Tibial nerve (tissue), 4 donors: Measurements from ENCODE around the gene FNDC3B. TPM values are rescaled to one million over a fixed set of nuclear protein-coding genes. Genes with fewer than 3 reads are reported as not detected.
A peak's percentile ranks its signal among the peaks of the same experiment; 100 is the strongest.

ENCODE experiments used
- DNase-seq, 2 donors: peaks; one replicate each; pipeline ENCODE4 v3.0.0-alpha.2; 2019; ENCODE audit warnings: low spot score in 2 of 2
- H3K27ac ChIP-seq, 4 donors: fragments of 200-600 bp; sonication (generic) in 3 of 4; one replicate each; pipeline ENCODE4 v1.5.1; 2017 to 2019; ENCODE audit warnings: mild to moderate bottlenecking in 1 of 4
- H3K27me3 ChIP-seq, 2 donors: fragments of 200-600 bp; sonication (generic) in 1 of 2; one replicate each; pipeline versions ENCODE4 v1.5.1 to v1.6.0; 2017 to 2019
- H3K36me3 ChIP-seq, 3 donors: fragments of 200-600 bp; sonication (generic); one replicate each; pipeline ENCODE4 v1.5.1; 2018 to 2019
- H3K4me1 ChIP-seq, 4 donors: fragments of 200-600 bp; sonication (generic) in 3 of 4; one replicate each; pipeline ENCODE4 v1.5.1; 2017 to 2019
- H3K4me3 ChIP-seq, 4 donors: fragments of 200-600 bp; sonication (generic) in 3 of 4; one replicate each; pipeline ENCODE4 v1.5.1; 2017 to 2019; ENCODE audit warnings: mild to moderate bottlenecking in 1 of 4, moderate library complexity in 1 of 4
- H3K9me3 ChIP-seq, 4 donors: fragments of 200-600 bp; sonication (generic) in 3 of 4; one replicate each; pipeline ENCODE4 v1.5.1; 2017 to 2019
- EP300 ChIP-seq, 2 donors: sonication (generic); formaldehyde crosslinking; IDR thresholded peaks; one replicate each; pipeline ENCODE4 v1.6.1; 2017; ENCODE audit warnings: antibody characterized with exemption in 2 of 2, mild to moderate bottlenecking in 1 of 2
- POLR2A ChIP-seq, 2 donors: fragments of 450-650 bp; IDR thresholded peaks; one replicate each; pipeline ENCODE4 v1.6.1; 2017; ENCODE audit warnings: antibody characterized with exemption in 2 of 2, mild to moderate bottlenecking in 2 of 2, moderate library complexity in 2 of 2
- WGBS, 2 donors: methylation state at CpG; one replicate each; pipeline ENCODE4 v1.1.5; 2018; 5-methylcytosine and 5-hydroxymethylcytosine counted together
- total RNA-seq, 4 donors: library from RNA; depleted of rRNA; stranded (reverse); fragments of >200 nt; gene quantifications; one replicate each; pipeline ENCODE4 v1.1.0, GENCODE V29; 2016
- TF ChIP-seq, protein P1 (sequence below), 5 experiments: fragments of 200-600 bp in 3 of 5; fragments of 450-650 bp in 2 of 5; sonication (generic) in 3 of 5; IDR thresholded peaks; one replicate each; pipeline ENCODE4 v1.5.1; 2016 to 2019; ENCODE audit warnings: antibody characterized with exemption in 5 of 5, mild to moderate bottlenecking in 3 of 5, moderate library complexity in 2 of 5

Gene FNDC3B
- total RNA-seq, 4 donors from 2014 or later, result 87.5 to 106 (median 95.7) TPM

DNA sequence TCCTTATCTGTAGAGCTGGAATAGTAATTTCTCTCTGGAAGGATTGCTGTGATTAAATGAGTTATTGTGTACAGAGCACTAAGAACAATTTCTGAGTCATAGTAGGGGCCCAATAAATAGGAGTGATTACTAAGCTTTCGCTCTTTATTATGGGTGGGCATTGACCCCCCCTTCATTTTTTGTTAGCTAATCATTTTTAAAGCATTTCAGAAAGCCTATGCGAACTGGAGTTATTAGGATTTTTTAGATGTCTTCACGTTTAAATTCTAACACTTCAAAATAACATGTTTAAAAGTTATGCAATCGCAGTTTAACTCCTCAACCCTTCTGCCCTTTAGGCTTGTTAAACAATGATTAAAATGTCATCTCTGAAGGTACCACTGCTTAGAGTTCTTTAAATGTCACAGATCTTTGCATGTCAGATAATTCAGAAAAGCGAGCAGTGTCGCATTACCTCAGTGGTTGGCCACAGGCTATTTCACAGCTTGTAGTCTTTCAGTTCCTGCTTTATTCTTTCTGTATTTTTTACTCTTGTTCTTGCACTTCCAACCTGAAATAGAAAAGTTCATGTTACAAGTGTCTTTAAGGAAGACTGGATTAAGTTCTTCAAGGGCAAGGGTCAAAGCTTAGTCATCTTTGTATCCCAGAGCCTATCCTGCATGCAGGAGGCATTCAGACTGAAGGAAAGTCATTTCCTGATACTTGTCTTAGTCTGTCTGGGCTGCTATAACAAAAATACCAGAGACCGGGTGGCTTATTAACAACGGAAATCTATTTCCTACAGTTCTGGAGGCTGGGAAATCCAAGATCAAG, 102.9 kb downstream of the FNDC3B start:
- WGBS, 2 donors, result 67 to 71% methylated on average over 8 of the region's 8 CpGs
- H3K4me1 ChIP-seq, result peaks cover 3 to 71% (median 52%) of the 10 kb centered on the region in 4 donors
- TF ChIP-seq POLR2A (IDR thresholded peaks at IDR 0.05) (no peak), EP300 (IDR thresholded peaks at IDR 0.05) (no peak)
- TF ChIP-seq, protein P1, sequence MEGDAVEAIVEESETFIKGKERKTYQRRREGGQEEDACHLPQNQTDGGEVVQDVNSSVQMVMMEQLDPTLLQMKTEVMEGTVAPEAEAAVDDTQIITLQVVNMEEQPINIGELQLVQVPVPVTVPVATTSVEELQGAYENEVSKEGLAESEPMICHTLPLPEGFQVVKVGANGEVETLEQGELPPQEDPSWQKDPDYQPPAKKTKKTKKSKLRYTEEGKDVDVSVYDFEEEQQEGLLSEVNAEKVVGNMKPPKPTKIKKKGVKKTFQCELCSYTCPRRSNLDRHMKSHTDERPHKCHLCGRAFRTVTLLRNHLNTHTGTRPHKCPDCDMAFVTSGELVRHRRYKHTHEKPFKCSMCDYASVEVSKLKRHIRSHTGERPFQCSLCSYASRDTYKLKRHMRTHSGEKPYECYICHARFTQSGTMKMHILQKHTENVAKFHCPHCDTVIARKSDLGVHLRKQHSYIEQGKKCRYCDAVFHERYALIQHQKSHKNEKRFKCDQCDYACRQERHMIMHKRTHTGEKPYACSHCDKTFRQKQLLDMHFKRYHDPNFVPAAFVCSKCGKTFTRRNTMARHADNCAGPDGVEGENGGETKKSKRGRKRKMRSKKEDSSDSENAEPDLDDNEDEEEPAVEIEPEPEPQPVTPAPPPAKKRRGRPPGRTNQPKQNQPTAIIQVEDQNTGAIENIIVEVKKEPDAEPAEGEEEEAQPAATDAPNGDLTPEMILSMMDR (IDR thresholded peaks at IDR 0.05), result no peak

DNA sequence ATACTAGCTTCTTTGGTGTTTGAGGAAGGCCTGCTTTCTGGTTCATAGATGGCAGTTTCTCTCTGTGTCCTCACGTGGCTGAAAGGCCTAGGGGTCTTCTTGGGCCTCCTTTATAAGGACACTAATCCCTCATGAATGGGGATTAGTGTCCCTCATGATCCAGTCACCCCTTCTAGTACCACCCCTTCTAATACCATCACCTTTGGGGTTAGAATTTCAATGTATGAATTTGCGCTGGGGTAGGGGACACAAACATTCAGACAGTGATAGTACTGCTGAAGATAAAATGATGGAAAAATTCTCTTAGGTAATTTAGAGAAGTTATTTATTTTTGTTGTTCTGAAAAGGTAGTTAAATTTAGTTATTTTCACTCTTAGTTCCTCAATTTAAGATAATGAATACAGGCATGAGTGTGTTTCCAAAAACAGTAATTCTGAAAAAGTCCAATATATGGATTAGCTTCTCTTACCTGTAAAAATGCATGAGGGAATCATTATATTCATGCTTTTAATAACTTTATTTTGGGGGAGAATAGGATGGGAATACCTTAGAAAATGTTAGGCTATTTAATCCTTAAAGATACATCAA, 103.6 kb downstream of the FNDC3B start:
- no peaks in the 10 kb centered on the region for H3K36me3 ChIP-seq
- no peaks in the 10 kb centered on the region for H3K9me3 ChIP-seq
- WGBS, 2 donors, result 88 to 94% methylated on average over 2 of the region's 2 CpGs
- H3K4me1 ChIP-seq, result peaks cover 0 to 64% (median 45%) of the 10 kb centered on the region in 4 donors
- DNase-seq, result no peak
- no peak overlapping the region for H3K4me3 ChIP-seq
- peak overlapping the region in 3 of 4 donors; percentile 47 to 80 (median 78) for H3K27ac ChIP-seq
- H3K27me3 ChIP-seq, result no peaks in the 10 kb centered on the region
- no peak for TF ChIP-seq POLR2A (IDR thresholded peaks at IDR 0.05)
- TF ChIP-seq, protein P1 (IDR thresholded peaks at IDR 0.05), result no peak
- no peak for TF ChIP-seq EP300 (IDR thresholded peaks at IDR 0.05)

More for the DNA sequence above, 102.9 kb downstream of the FNDC3B start:
- no peaks in the 10 kb centered on the region for H3K27me3 ChIP-seq
- peak overlapping the region in 3 of 4 donors; percentile 47 to 80 (median 78) for H3K27ac ChIP-seq
- no peaks in the 10 kb centered on the region for H3K9me3 ChIP-seq
- no peaks in the 10 kb centered on the region for H3K36me3 ChIP-seq
- no peak for DNase-seq
- no peak overlapping the region for H3K4me3 ChIP-seq

DNA sequence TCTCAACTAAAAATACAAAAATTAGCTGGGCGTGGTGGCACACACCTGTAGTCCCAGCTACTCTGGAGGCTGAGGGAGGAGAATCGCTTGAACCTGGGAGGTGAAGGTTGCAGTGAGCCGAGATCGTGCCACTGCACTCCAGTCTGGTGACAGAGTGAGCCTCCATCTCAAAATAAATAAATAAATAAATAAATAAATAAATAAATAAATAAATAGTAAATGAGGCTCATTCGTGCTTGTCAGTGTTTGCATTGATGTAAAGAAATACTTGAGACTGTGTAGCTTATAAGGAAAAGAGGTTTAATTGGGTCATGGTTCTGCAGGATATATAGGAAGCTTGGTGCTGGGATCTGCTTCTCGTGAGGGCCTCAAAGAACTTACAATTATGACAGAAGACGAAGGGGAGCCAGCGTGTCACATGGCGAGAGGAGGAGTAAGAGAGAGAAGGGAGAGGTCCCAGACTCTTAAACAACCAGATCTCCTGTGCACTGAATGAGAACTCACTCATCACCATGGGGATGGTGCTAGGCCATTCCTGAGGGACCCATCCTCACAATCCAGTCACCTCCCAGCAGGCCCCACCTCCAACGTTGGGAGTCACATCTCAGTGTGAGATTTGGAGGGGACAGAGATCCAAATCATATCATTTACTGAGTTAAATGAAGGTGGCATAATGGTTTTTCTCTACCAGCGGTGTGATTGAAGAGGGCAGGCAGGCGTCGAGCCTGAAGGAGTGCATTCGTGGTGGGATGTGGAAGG, 104.5 kb downstream of the FNDC3B start:
- no peaks in the 10 kb centered on the region for H3K36me3 ChIP-seq
- no peak overlapping the region for H3K27ac ChIP-seq
- H3K4me1 ChIP-seq, result peaks cover 0 to 55% (median 38%) of the 10 kb centered on the region in 4 donors
- no peak overlapping the region for H3K4me3 ChIP-seq
- no peak for TF ChIP-seq EP300 (IDR thresholded peaks at IDR 0.05)
- TF ChIP-seq POLR2A (IDR thresholded peaks at IDR 0.05), result no peak
- TF ChIP-seq, protein P1 (IDR thresholded peaks at IDR 0.05), result no peak
- no peaks in the 10 kb centered on the region for H3K27me3 ChIP-seq
- H3K9me3 ChIP-seq, result no peaks in the 10 kb centered on the region
- no peak for DNase-seq
- WGBS, 2 donors, result 93 to 94% methylated on average over 14 of the region's 14 CpGs

DNA sequence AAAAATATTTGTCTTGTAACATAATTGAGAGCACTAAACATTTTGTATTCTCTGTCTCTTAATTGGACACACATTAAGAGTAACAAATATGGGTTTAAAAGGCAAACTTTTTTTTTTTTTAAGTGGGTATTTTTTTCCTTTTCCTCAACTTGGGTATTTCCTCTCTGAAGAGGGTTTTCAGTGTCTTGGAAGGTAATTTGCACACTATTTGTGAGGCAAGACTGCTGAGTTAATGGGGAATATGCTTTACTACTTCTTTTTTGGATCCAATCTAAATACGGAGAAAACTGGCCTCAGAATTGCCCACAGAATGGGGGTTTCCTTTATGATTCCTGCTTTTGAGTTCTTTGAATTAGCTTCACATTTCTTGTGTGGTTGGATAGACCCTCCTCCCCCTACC, 105.2 kb downstream of the FNDC3B start:
- Histone ChIP-seq H3K4me1 (peaks cover 0 to 48% (median 32%) of the 10 kb centered on the region in 4 donors), H3K27ac (no peak overlapping the region)

More for the DNA sequence above, 105.2 kb downstream of the FNDC3B start:
- DNase-seq, result no peak
- TF ChIP-seq POLR2A (IDR thresholded peaks at IDR 0.05) (no peak), EP300 (IDR thresholded peaks at IDR 0.05) (no peak)
- TF ChIP-seq, protein P1 (IDR thresholded peaks at IDR 0.05), result no peak
- Histone ChIP-seq H3K9me3 (no peaks in the 10 kb centered on the region), H3K36me3 (no peaks in the 10 kb centered on the region), H3K4me3 (no peak overlapping the region), H3K27me3 (no peaks in the 10 kb centered on the region)
- 85% methylated on average over 1 of the region's 1 CpG for WGBS, 2 donors
